HCT116 (cell line): ENCODE results near the gene TRPM5. TPM values are rescaled to one million over a fixed set of nuclear protein-coding genes. Genes with fewer than 3 reads are reported as not detected.

ENCODE experiments used
- ATAC-seq: fragments of 200-7000 bp; cut with Tn5 transposase; 2 replicates; pipeline ENCODE4 v1.9.1; 2020; ENCODE audit warnings: mild to moderate bottlenecking, moderate library complexity
- BruUV-seq: library from RNA; stranded (reverse); fragments of 400-500 nt; replicated peaks from 2 replicates; lab custom pipeline; 2021; lab: Mats Ljungman, UMichigan
- CTCF ChIA-PET: fragments of 300-600 bp; sonication (Branson Sonifier 250); formaldehyde crosslinking; loops from one replicate; lab custom pipeline; 2021; ENCODE audit warnings: antibody characterized with exemption; lab: Charles Lee
- POLR2A ChIA-PET: fragments of 300-600, 350-600 bp; sonication (Branson Sonifier 250); formaldehyde crosslinking; loops from one replicate; lab custom pipeline; 2021; ENCODE audit warnings: antibody characterized with exemption; lab: Charles Lee
- RAD21 ChIA-PET, 2 experiments: fragments of 300-600 bp; sonication (Branson Sonifier 250); formaldehyde crosslinking; loops; one replicate each; lab custom pipeline; 2023; ENCODE audit warnings: low total read pairs in 2 of 2; ENCODE audit not compliant: uncharacterized antibody in 2 of 2, unreplicated experiment in 2 of 2, low non-redundant PET in 1 of 2; lab: Charles Lee
- DNase-seq: peaks from one replicate; pipeline ENCODE4 v3.0.0-alpha.2; 2010; ENCODE audit warnings: low read depth, low spot score
- H2AFZ ChIP-seq: fragments of 200-600 bp; shearing (Covaris generic), sonication (generic); 2 replicates; pipeline ENCODE4 v1.6.1; 2017; ENCODE audit warnings: low read depth, mixed run types, mixed read lengths, antibody characterized with exemption, low read length; ENCODE audit not compliant: poor library complexity, severe bottlenecking
- H3K27ac ChIP-seq: 2 replicates; pipeline ENCODE4 v1.5.1; 2012; ENCODE audit warnings: low read depth, low read length
- H3K27me3 ChIP-seq: fragments of 200-600 bp; sonication (generic); 2 replicates; pipeline ENCODE4 v1.6.1; 2016; ENCODE audit warnings: mixed run types, low read length, mixed read lengths; ENCODE audit not compliant: insufficient read depth
- H3K36me3 ChIP-seq, 2 experiments: fragments of 200-500 bp in 1 of 2; fragments of 200-600 bp in 1 of 2; sonication (Bioruptor generic) in 1 of 2; sonication (generic) in 1 of 2; 2 replicates each; pipeline versions ENCODE4 v1.5.1 to v1.6.1; 2014 to 2016; ENCODE audit warnings: low read length in 2 of 2, inconsistent platforms in 1 of 2, mixed read lengths in 1 of 2, mixed run types in 1 of 2; ENCODE audit not compliant: insufficient read depth in 2 of 2, control insufficient read depth in 1 of 2
- H3K4me1 ChIP-seq, 2 experiments: fragments of 200-600 bp in 1 of 2; sonication (generic) in 1 of 2; 2 replicates each; pipeline versions ENCODE4 v1.5.1 to v1.6.1; 2012 to 2017; ENCODE audit warnings: low read length in 2 of 2, inconsistent platforms in 1 of 2, mild to moderate bottlenecking in 1 of 2, mixed read lengths in 1 of 2, mixed run types in 1 of 2, moderate library complexity in 1 of 2; ENCODE audit not compliant: insufficient read depth in 2 of 2, control insufficient read depth in 1 of 2
- H3K4me2 ChIP-seq: fragments of 200-600 bp; sonication (generic); 2 replicates; pipeline ENCODE4 v1.6.1; 2017; ENCODE audit warnings: mixed run types, low read length, mixed read lengths
- H3K4me3 ChIP-seq, 2 experiments: fragments of 200-600 bp in 1 of 2; sonication (generic) in 1 of 2; replicated peaks in 1 of 2; 2 replicates each; pipeline ENCODE4 v1.5.1; 2011 to 2016; ENCODE audit warnings: low read length in 2 of 2, control low read depth in 1 of 2, low read depth in 1 of 2, mild to moderate bottlenecking in 1 of 2, mixed read lengths in 1 of 2, mixed run types in 1 of 2
- H3K79me2 ChIP-seq: fragments of 200-600 bp; sonication (generic); 2 replicates; pipeline ENCODE4 v1.6.1; 2017; ENCODE audit warnings: mild to moderate bottlenecking, mixed run types, low read length, moderate library complexity, mixed read lengths; ENCODE audit not compliant: insufficient read depth
- H3K9ac ChIP-seq: fragments of 200-600 bp; sonication (generic); 2 replicates; pipeline ENCODE4 v1.6.1; 2016; ENCODE audit warnings: low read length, mixed read lengths
- H3K9me2 ChIP-seq: fragments of 200-600 bp; sonication (generic), shearing (Covaris generic); 2 replicates; pipeline ENCODE4 v1.6.1; 2017; ENCODE audit warnings: mixed run types, mild to moderate bottlenecking, moderate library complexity; ENCODE audit not compliant: insufficient read depth
- H3K9me3 ChIP-seq, 2 experiments: fragments of 200-500 bp in 1 of 2; fragments of 200-600 bp in 1 of 2; sonication (Bioruptor generic) in 1 of 2; sonication (generic) in 1 of 2; 2 replicates each; pipeline ENCODE4 v1.6.1; 2014 to 2017; ENCODE audit warnings: low read length in 2 of 2, mixed read lengths in 2 of 2, inconsistent platforms in 1 of 2, low read depth in 1 of 2, mild to moderate bottlenecking in 1 of 2, mixed run types in 1 of 2, moderate library complexity in 1 of 2; ENCODE audit not compliant: control insufficient read depth in 1 of 2, insufficient read depth in 1 of 2
- H4K20me1 ChIP-seq: fragments of 200-600 bp; sonication (generic), shearing (Covaris generic); 2 replicates; pipeline ENCODE4 v1.6.1; 2017; ENCODE audit warnings: mixed run types, mild to moderate bottlenecking, moderate library complexity; ENCODE audit not compliant: insufficient read depth
- CTCF ChIP-seq, 3 experiments: fragments of 200-600 bp in 1 of 3; sonication (generic) in 1 of 3; IDR thresholded peaks in 2 of 3; conservative IDR thresholded peaks in 1 of 3; 2 replicates each; pipeline ENCODE4 v1.5.1; 2012 to 2017; ENCODE audit warnings: low read depth in 2 of 3, low read length in 2 of 3, antibody characterized with exemption in 1 of 3, borderline replicate concordance in 1 of 3, control low read depth in 1 of 3, mild to moderate bottlenecking in 1 of 3, mixed read lengths in 1 of 3, mixed run types in 1 of 3, moderate library complexity in 1 of 3; ENCODE audit not compliant: insufficient read depth in 1 of 3
- JUND ChIP-seq: IDR thresholded peaks from 2 replicates; pipeline ENCODE4 v1.6.1; 2012
- POLR2A ChIP-seq: IDR thresholded peaks from 2 replicates; pipeline ENCODE4 v1.7.0; 2011; ENCODE audit warnings: borderline replicate concordance; ENCODE audit not compliant: insufficient read depth, insufficient read length; ENCODE audit errors: extremely low read depth
- SIN3A ChIP-seq: IDR thresholded peaks from 2 replicates; pipeline ENCODE4 v1.6.1; 2012; ENCODE audit warnings: low read depth
- SP1 ChIP-seq: IDR thresholded peaks from 2 replicates; pipeline ENCODE4 v1.6.1; 2012; ENCODE audit warnings: low read depth
- TCF7L2 ChIP-seq: IDR thresholded peaks from 2 replicates; pipeline ENCODE4 v1.7.0; 2011; ENCODE audit warnings: borderline replicate concordance, inconsistent platforms; ENCODE audit not compliant: insufficient read depth, insufficient read length; ENCODE audit errors: extremely low read depth
- ZFX ChIP-seq: fragments of 450-650 bp; IDR thresholded peaks from 2 replicates; pipeline ENCODE4 v1.6.1; 2017
- intact Hi-C: fragments of 100-400 bp; cut with micrococcal nuclease; formaldehyde crosslinking; loops from 2 replicates; pipeline ENCODE4 v1.10.0; 2022
- total RNA-seq: library from RNA; stranded (reverse); gene quantifications from one replicate; pipeline ENCODE4 v1.2.1, GENCODE V29; 2021; ENCODE audit not compliant: unreplicated experiment

The TRPM5 gene
- total RNA-seq, 1 experiment from 2014 or later = 0.07 TPM

GRCh38 chr11:2458321-2458720 is 14.0 kb upstream of the TRPM5 start:
- RAD21 ChIA-PET = no interaction called here
- no peak overlapping the region for H2AFZ ChIP-seq
- no peaks in the 10 kb centered on the region for H3K9me3 ChIP-seq
- CTCF ChIA-PET = no interaction called here
- BruUV-seq = no TSS peak
- no peaks in the 10 kb centered on the region for H3K79me2 ChIP-seq
- H3K27ac ChIP-seq = no peak overlapping the region
- no peak overlapping the region for H3K4me2 ChIP-seq
- H4K20me1 ChIP-seq = no peaks in the 10 kb centered on the region
- H3K27me3 ChIP-seq = no peaks in the 10 kb centered on the region
- no peak overlapping the region for H3K9ac ChIP-seq
- no peak for ATAC-seq
- DNase-seq = no peak
- peaks cover 12 to 19% of the 10 kb centered on the region in 2 experiments for H3K4me1 ChIP-seq
- intact Hi-C loops = no loop called here
- H3K36me3 ChIP-seq = no peaks in the 10 kb centered on the region
- H3K4me3 ChIP-seq = no peak overlapping the region
- H3K9me2 ChIP-seq = no peaks in the 10 kb centered on the region
- TF ChIP-seq SP1 = no peak
- no peak for TF ChIP-seq TCF7L2
- no peak for TF ChIP-seq JUND
- no peak for TF ChIP-seq POLR2A
- no peak for TF ChIP-seq SIN3A
- POLR2A ChIA-PET = no interaction called here

DNA sequence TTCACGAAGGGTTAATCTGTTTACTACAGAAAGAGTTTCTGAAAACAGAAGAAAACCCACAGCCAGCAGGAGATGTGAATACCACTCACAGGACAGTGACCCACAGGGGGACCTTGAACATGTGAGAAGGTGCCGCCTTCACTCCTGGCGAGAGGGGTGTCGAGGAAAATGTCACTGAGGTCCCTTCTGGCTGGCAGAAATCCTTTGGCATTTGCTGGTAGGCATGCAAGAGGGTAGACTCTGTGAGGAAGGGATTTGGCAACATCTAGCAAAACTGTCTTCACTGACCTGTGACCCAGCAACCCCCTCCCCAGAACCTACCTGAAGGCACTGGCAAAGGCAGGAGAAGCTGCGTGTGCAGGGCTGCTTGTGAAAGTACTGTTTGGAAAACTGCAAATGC is 9.1 kb upstream of the TRPM5 start:
- H3K9ac ChIP-seq = no peak overlapping the region
- no peaks in the 10 kb centered on the region for H3K36me3 ChIP-seq
- H2AFZ ChIP-seq = no peak overlapping the region
- ChIA-PET POLR2A (no interaction called here), RAD21 (no interaction called here), CTCF (no interaction called here)
- H4K20me1 ChIP-seq = no peaks in the 10 kb centered on the region
- ATAC-seq = no peak
- H3K9me2 ChIP-seq = no peaks in the 10 kb centered on the region
- H3K4me3 ChIP-seq = no peak overlapping the region
- no TSS peak for BruUV-seq
- H3K4me1 ChIP-seq = no peaks in the 10 kb centered on the region
- H3K4me2 ChIP-seq = no peak overlapping the region
- no peaks in the 10 kb centered on the region for H3K9me3 ChIP-seq
- no peak for DNase-seq
- H3K79me2 ChIP-seq = no peaks in the 10 kb centered on the region
- H3K27me3 ChIP-seq = no peaks in the 10 kb centered on the region
- TF ChIP-seq CTCF (IDR thresholded peaks at IDR 0.05 in 2 of 3, conservative IDR thresholded peaks at IDR 0.05 in 1 of 3; ENCODE audit: borderline replicate concordance in 1 of 3, insufficient read depth in 1 of 3, low read depth in 2 of 3, low read length in 2 of 3) (no peak), TCF7L2 (no peak), ZFX (no peak)
- intact Hi-C loops = no loop called here
- H3K27ac ChIP-seq = no peak overlapping the region
